A549 (cell line): ENCODE data around the gene LGALS3BP.

Experiments
- CEBPB ChIP-seq, 2 experiments: fragments of >200 bp in 1 of 2; sonication (Bioruptor Twin) in 1 of 2; formaldehyde crosslinking in 1 of 2; IDR thresholded peaks; 2 replicates each; pipeline ENCODE4 v1.6.1; 2012 to 2016
- CHD2 ChIP-seq: fragments of 150-350 bp; IDR thresholded peaks from 2 replicates; pipeline ENCODE4 v1.6.1; 2014; ENCODE audit warnings: low read length; ENCODE audit not compliant: partially characterized antibody
- CTCF ChIP-seq: fragments of >200 bp; sonication (Bioruptor Twin); formaldehyde crosslinking; IDR thresholded peaks from 3 replicates; pipeline ENCODE4 v1.5.1; 2016
- ESRRA ChIP-seq: fragments of 150-350 bp; IDR thresholded peaks from 2 replicates; pipeline ENCODE4 v1.6.1; 2014; ENCODE audit warnings: mild to moderate bottlenecking, low read length, borderline replicate concordance
- HES2 ChIP-seq: fragments of >200 bp; sonication (Bioruptor Twin); formaldehyde crosslinking; IDR thresholded peaks from 2 replicates; pipeline ENCODE4 v1.6.1; 2016
- KDM1A ChIP-seq: fragments of 200-600 bp; sonication (generic); IDR thresholded peaks from 2 replicates; pipeline ENCODE4 v1.6.1; 2016; ENCODE audit warnings: low read depth, mild to moderate bottlenecking
- MAX ChIP-seq: IDR thresholded peaks from 2 replicates; pipeline ENCODE4 v1.6.1; 2012
- PBX3 ChIP-seq: IDR thresholded peaks from 2 replicates; pipeline ENCODE4 v1.6.1; 2012
- POLR2A ChIP-seq: IDR thresholded peaks from 2 replicates; pipeline ENCODE4 v1.6.1; 2012; ENCODE audit warnings: mild to moderate bottlenecking, low read length
- RAD21 ChIP-seq, 2 experiments: fragments of >200 bp in 1 of 2; sonication (Bioruptor Twin) in 1 of 2; formaldehyde crosslinking in 1 of 2; IDR thresholded peaks in 1 of 2; conservative IDR thresholded peaks in 1 of 2; 2 replicates in 1 of 2; 3 replicates in 1 of 2; pipeline ENCODE4 v1.6.1; 2012 to 2018; ENCODE audit warnings: inconsistent platforms in 1 of 2
- RCOR1 ChIP-seq: fragments of 150-350 bp; IDR thresholded peaks from 2 replicates; pipeline ENCODE4 v1.6.1; 2014; ENCODE audit warnings: antibody characterized with exemption, low read length, low read depth

- TF ChIP-seq POLR2A (no peak), CEBPB (IDR thresholded peaks at IDR 0.05) (no peak), CTCF (no peak), CHD2 (no peak), MAX (no peak), RAD21 (conservative IDR thresholded peaks at IDR 0.05 in 1 of 2, IDR thresholded peaks at IDR 0.05 in 1 of 2) (no peak), PBX3 (no peak), RCOR1 (no peak), KDM1A (no peak), ESRRA (no peak), HES2 (no peak)
These were observed 10.8 kb upstream of the LGALS3BP start for GRCh38 chr17:78990349-78991016.
